HL-60 (cell line): ENCODE data around the gene A1CF.
"Not testable (repeated sequence)": the region's sequence is repeated elsewhere in the genome, so short reads cannot be mapped to it uniquely, and the experiment has no call there.

Experiments
- DNase-seq, 2 experiments: peaks; one replicate each; pipeline ENCODE4 v3.0.0-alpha.2; 2010 to 2020; ENCODE audit warnings: low read depth in 1 of 2, low spot score in 1 of 2
- H3K27ac ChIP-seq: fragments of 250-450 bp; sonication (Bioruptor Pico); replicated peaks from 2 replicates; pipeline ENCODE4 v1.5.1; 2020; ENCODE audit warnings: mild to moderate bottlenecking, moderate library complexity
- H3K27me3 ChIP-seq: fragments of 250-450 bp; sonication (Bioruptor Pico); 2 replicates; pipeline ENCODE4 v1.5.1; 2021; ENCODE audit warnings: mild to moderate bottlenecking, moderate library complexity; ENCODE audit not compliant: insufficient read depth, poor library complexity, severe bottlenecking
- H3K4me3 ChIP-seq: replicated peaks from 2 replicates; pipeline ENCODE4 v1.5.1; 2011; ENCODE audit warnings: mild to moderate bottlenecking, control low read depth, low read length; ENCODE audit not compliant: insufficient read depth
- CTCF ChIP-seq: IDR thresholded peaks from one replicate; pipeline ENCODE4 v1.5.1; 2011; ENCODE audit warnings: low read length, control low read depth, inconsistent platforms; ENCODE audit not compliant: insufficient read depth
- GABPA ChIP-seq: IDR thresholded peaks from 2 replicates; pipeline ENCODE4 v1.6.1; 2012; ENCODE audit warnings: low read depth
- POLR2AphosphoS5 ChIP-seq: IDR thresholded peaks from 2 replicates; pipeline ENCODE4 v1.6.1; 2012; ENCODE audit warnings: low read depth
- REST ChIP-seq: IDR thresholded peaks from 2 replicates; pipeline ENCODE4 v1.6.1; 2012; ENCODE audit warnings: low read depth; ENCODE audit not compliant: insufficient replicate concordance
- SPI1 ChIP-seq: IDR thresholded peaks from 2 replicates; pipeline ENCODE4 v1.6.1; 2012; ENCODE audit warnings: low read depth, mild to moderate bottlenecking, borderline replicate concordance

A1CF gene

GRCh38 chr10:50883629-50884028, 1.8 kb downstream of the A1CF start:
- no peak for TF ChIP-seq CTCF
- TF ChIP-seq POLR2AphosphoS5 = no peak
- TF ChIP-seq REST = no peak
- TF ChIP-seq SPI1 = no peak
- TF ChIP-seq GABPA = no peak
- H3K27ac ChIP-seq = no peak overlapping the region
- no peak for DNase-seq
- no peak overlapping the region for H3K4me3 ChIP-seq
- no peaks in the 10 kb centered on the region for H3K27me3 ChIP-seq

GRCh38 chr10:50882540-50882983, 2.9 kb downstream of the A1CF start:
- no peak for DNase-seq
- no peak overlapping the region for H3K27ac ChIP-seq
- H3K4me3 ChIP-seq = no peak overlapping the region
- TF ChIP-seq GABPA (no peak), REST (no peak), POLR2AphosphoS5 (no peak), SPI1 (no peak), CTCF (no peak)
- no peaks in the 10 kb centered on the region for H3K27me3 ChIP-seq

GRCh38 chr10:50881046-50881445, 4.4 kb downstream of the A1CF start:
- H3K27ac ChIP-seq, H3K4me3 ChIP-seq, DNase-seq, H3K27me3 ChIP-seq: not testable (repeated sequence)

- H3K27me3 ChIP-seq = no peaks in the 10 kb centered on the region
- H3K4me3 ChIP-seq = no peak overlapping the region
- TF ChIP-seq POLR2AphosphoS5 (no peak), REST (no peak), SPI1 (no peak), GABPA (no peak), CTCF (no peak)
- no peak for DNase-seq
- H3K27ac ChIP-seq = no peak overlapping the region
Measured at GRCh38 chr10:50876429-50876828, 9.0 kb downstream of the A1CF start.
